ENCODE measurements around the gene IMPDH1. TPM values are rescaled to one million over a fixed set of nuclear protein-coding genes. Genes with fewer than 3 reads are reported as not detected.

IMPDH1 gene
- total and polyA plus RNA-seq, 10 of the 15 experiments (the other 5 are each of a cell fraction or from before 2014, with no cell fraction given) = 0.50 to 61.3 (median 41.8) TPM

GRCh38 chr7:128450409-128450808 lies 40.6 kb upstream of the IMPDH1 start (continued):
- TF ChIP-seq MXI1 (IDR thresholded peaks at IDR 0.05; ENCODE audit: low read depth, low read length) (no peak), KAT2A (conservative IDR thresholded peaks at IDR 0.05; ENCODE audit: control insufficient read depth, low read depth, low read length) (no peak), SMC3 (IDR thresholded peaks at IDR 0.05; ENCODE audit: borderline replicate concordance, low read length) (no peak), STAT1 (conservative IDR thresholded peaks at IDR 0.05) (no peak), MEF2B (IDR thresholded peaks at IDR 0.05; ENCODE audit: partially characterized antibody, poor library complexity, severe bottlenecking) (no peak), RAD21 (IDR thresholded peaks at IDR 0.05; ENCODE audit: insufficient read depth, low read depth, low read length) (no peak), PKNOX1 (IDR thresholded peaks at IDR 0.05) (peak; percentile 44; the same call in 1 of the 2 replicates), KDM1A (IDR thresholded peaks at IDR 0.05; ENCODE audit: borderline replicate concordance) (no peak), RAD51 (IDR thresholded peaks at IDR 0.05) (no peak), E4F1 (IDR thresholded peaks at IDR 0.05; ENCODE audit: borderline replicate concordance, partially characterized antibody) (no peak), NR2F1 (conservative IDR thresholded peaks at IDR 0.05) (no peak), ZBTB11 (CRISPR knock-in tag; IDR thresholded peaks at IDR 0.05) (no peak), E2F4 (IDR thresholded peaks at IDR 0.05; ENCODE audit: low read depth, low read length) (no peak), PRDM15 (CRISPR knock-in tag; IDR thresholded peaks at IDR 0.05) (no peak), HDAC2 (IDR thresholded peaks at IDR 0.05) (no peak), NR2C2 (IDR thresholded peaks at IDR 0.05; ENCODE audit: borderline replicate concordance, control insufficient read depth, insufficient read length, low read depth) (no peak), TARDBP (IDR thresholded peaks at IDR 0.05; ENCODE audit: borderline replicate concordance) (no peak), YBX1 (IDR thresholded peaks at IDR 0.05) (no peak), CREB1 (IDR thresholded peaks at IDR 0.05; ENCODE audit: low read depth) (no peak), KLF5 (IDR thresholded peaks at IDR 0.05; ENCODE audit: partially characterized antibody) (no peak), DPF2 (IDR thresholded peaks at IDR 0.05) (no peak)

Data from GM12878 (cell line).